Transverse colon (tissue), 4 donors: Measurements from ENCODE around the gene MXRA8.

Experiments used
- EP300 ChIP-seq: sonication (generic); formaldehyde crosslinking; IDR thresholded peaks from one replicate; pipeline ENCODE4 v1.6.1; 2017; ENCODE audit warnings: antibody characterized with exemption, low read depth
- POLR2A ChIP-seq: fragments of 450-650 bp; IDR thresholded peaks from one replicate; pipeline ENCODE4 v1.6.1; 2016; ENCODE audit warnings: antibody characterized with exemption, mild to moderate bottlenecking, moderate library complexity
- POLR2AphosphoS5 ChIP-seq, 3 donors: sonication (generic); formaldehyde crosslinking; IDR thresholded peaks; one replicate each; pipeline ENCODE4 v1.6.1; 2016; ENCODE audit warnings: antibody characterized with exemption in 3 of 3
- TF ChIP-seq, protein P1 (sequence below), 5 experiments: fragments of 200-600 bp in 3 of 5; fragments of 450-650 bp in 2 of 5; sonication (generic) in 3 of 5; IDR thresholded peaks; 1 replicate in 2 of 5; 2 replicates in 3 of 5; pipeline ENCODE4 v1.5.1; 2016 to 2017; ENCODE audit warnings: antibody characterized with exemption in 5 of 5, inconsistent platforms in 3 of 5, mild to moderate bottlenecking in 2 of 5, moderate library complexity in 1 of 5

DNA sequence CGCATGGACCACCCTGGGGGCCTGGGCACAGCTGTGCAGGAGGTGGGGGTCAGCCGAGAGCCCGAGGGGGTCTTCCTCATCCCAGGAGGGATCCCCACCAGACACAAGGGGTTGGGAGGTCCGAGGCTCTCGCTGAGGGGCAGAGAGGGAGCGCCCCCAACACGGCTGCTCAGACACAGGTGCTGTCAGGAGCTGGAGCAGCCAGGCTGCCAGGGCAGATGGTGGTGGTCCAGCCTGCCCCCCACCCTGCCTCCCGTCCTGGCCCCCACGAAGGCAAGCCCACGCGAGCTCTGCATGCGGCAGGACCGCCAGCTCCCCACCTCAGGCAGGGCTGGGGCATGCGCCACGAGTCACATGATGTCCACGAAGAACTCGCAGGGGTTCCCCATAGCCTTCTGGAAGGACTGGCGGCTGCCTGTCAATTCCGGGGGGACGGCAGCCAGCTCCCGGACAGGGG, 22.5 kb downstream of the MXRA8 start:
- TF ChIP-seq POLR2A (no peak), POLR2AphosphoS5 (IDR thresholded peaks at IDR 0.05) (no peak), EP300 (no peak)
- TF ChIP-seq, protein P1, sequence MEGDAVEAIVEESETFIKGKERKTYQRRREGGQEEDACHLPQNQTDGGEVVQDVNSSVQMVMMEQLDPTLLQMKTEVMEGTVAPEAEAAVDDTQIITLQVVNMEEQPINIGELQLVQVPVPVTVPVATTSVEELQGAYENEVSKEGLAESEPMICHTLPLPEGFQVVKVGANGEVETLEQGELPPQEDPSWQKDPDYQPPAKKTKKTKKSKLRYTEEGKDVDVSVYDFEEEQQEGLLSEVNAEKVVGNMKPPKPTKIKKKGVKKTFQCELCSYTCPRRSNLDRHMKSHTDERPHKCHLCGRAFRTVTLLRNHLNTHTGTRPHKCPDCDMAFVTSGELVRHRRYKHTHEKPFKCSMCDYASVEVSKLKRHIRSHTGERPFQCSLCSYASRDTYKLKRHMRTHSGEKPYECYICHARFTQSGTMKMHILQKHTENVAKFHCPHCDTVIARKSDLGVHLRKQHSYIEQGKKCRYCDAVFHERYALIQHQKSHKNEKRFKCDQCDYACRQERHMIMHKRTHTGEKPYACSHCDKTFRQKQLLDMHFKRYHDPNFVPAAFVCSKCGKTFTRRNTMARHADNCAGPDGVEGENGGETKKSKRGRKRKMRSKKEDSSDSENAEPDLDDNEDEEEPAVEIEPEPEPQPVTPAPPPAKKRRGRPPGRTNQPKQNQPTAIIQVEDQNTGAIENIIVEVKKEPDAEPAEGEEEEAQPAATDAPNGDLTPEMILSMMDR (IDR thresholded peaks at IDR 0.05) = no peak
